GM21825 (cell line): ENCODE data around the gene CACNG8.

Experiments
- ATAC-seq: cut with Tn5 transposase; IDR thresholded peaks from one replicate; pipeline ENCODE4 v1.9.1; 2021; ENCODE audit warnings: mild to moderate bottlenecking, moderate library complexity; ENCODE audit not compliant: unreplicated experiment

CACNG8 gene

GRCh38 chr19:53961523-53962356 is 997 bp upstream of the CACNG8 start:
- no peak for ATAC-seq

GRCh38 chr19:53965091-53965490 is 2.4 kb downstream of the CACNG8 start:
- ATAC-seq, result no peak

GRCh38 chr19:53966931-53967330 is 4.2 kb downstream of the CACNG8 start:
- ATAC-seq, result no peak

- no peak for ATAC-seq
Measured at GRCh38 chr19:53969366-53969765, 6.6 kb downstream of the CACNG8 start.

GRCh38 chr19:53971673-53972072 is 8.9 kb downstream of the CACNG8 start:
- ATAC-seq, result no peak

GRCh38 chr19:53977429-53977990 is 14.8 kb downstream of the CACNG8 start:
- ATAC-seq, result no peak

GRCh38 chr19:53977991-53978731 is 15.4 kb downstream of the CACNG8 start:
- ATAC-seq, result no peak

GRCh38 chr19:53978975-53979801 is 16.5 kb downstream of the CACNG8 start:
- no peak for ATAC-seq

- ATAC-seq, result no peak
Measured at GRCh38 chr19:53980539-53981375, 18.0 kb downstream of the CACNG8 start.

- ATAC-seq, result no peak
Measured at GRCh38 chr19:53981376-53981951, 18.7 kb downstream of the CACNG8 start.

- ATAC-seq, result no peak
Measured at GRCh38 chr19:53982001-53982451, 19.3 kb downstream of the CACNG8 start.

- no peak for ATAC-seq
Measured at GRCh38 chr19:53982611-53983010, 19.9 kb downstream of the CACNG8 start.

- no peak for ATAC-seq
Measured at GRCh38 chr19:53983457-53984289, 20.9 kb downstream of the CACNG8 start.

- ATAC-seq, result no peak
Measured at GRCh38 chr19:53985863-53986262, 23.1 kb downstream of the CACNG8 start.

GRCh38 chr19:53988981-53989380 is 26.2 kb downstream of the CACNG8 start:
- ATAC-seq, result no peak

GRCh38 chr19:53989600-53990533 is 27.1 kb downstream of the CACNG8 start:
- no peak for ATAC-seq

- ATAC-seq, result no peak
Measured at GRCh38 chr19:53991224-53992113, 28.7 kb downstream of the CACNG8 start, which contains the start of gene CACNG6. TSS of gene CACNG6 (plus strand) at chr19:53991637. CDS start at chr19:53992878, 1,241 bp downstream.
